GM19324 (cell line): ENCODE data around the gene INTS3.
"Not testable (repeated sequence)": the region's sequence is repeated elsewhere in the genome, so short reads cannot be mapped to it uniquely, and the experiment has no call there.

Experiments used
- ATAC-seq: cut with Tn5 transposase; IDR thresholded peaks from one replicate; pipeline ENCODE4 v1.9.1; 2021; ENCODE audit warnings: mild to moderate bottlenecking, moderate library complexity; ENCODE audit not compliant: unreplicated experiment, low FRiP score

Gene INTS3

DNA sequence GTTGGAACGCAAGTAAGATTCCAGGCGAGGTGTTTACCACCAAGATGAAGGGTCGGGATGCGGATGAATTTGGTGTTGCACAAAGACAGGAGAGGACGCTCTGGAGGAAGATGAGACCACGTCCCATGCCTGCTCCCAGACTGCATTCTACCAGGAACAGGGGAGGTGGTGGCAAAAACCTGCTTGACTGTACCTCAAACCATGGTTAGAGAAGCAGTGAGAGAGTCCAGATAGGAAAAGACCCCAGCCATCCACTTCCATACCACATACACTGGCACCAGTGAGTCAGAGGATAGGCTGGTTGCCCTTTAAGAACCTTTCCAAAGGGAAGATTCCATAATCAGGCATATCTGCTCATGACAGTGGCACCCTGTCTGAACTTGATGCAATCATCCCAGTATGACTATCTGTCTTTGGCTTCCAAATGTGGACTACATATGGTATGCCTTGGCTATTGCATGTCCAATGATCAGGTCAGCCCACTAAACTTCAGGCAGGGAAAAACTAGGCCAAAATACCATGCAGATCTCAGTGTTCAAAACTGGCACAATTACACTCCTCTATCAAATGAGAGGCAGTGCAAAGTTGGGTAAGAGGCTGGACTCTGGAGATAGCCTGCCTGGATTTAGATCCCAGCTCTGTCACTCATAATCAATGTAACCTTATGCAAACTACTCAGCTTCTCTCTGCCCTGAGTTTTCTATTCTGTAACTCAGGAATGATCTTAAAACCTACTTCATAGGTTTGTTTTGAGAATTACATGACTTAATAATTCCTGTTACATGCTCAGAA, 28.7 kb upstream of the INTS3 start:
- ATAC-seq: no peak

DNA sequence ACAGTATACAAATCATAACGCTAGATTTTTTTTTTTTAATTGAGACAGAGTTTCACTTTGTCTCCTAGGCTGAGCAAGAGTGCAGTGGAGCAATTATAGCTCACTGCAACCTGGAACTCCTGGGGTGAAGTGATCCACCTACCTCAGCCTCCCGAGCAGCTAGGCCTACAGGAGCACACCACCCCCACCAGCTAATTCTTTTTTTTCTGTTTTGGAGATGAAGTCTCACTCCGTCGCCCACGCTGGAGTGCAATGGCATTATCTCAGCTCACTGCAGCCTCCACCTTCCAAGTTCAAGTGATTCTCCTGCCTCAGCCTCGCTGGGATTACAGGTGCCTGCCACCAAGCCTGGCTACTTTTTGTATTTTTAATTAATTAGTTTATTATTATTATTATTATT, 28.1 kb upstream of the INTS3 start:
- ATAC-seq: no peak

GRCh38 chr1:153705484-153705883, 22.4 kb upstream of the INTS3 start:
- no peak for ATAC-seq

DNA sequence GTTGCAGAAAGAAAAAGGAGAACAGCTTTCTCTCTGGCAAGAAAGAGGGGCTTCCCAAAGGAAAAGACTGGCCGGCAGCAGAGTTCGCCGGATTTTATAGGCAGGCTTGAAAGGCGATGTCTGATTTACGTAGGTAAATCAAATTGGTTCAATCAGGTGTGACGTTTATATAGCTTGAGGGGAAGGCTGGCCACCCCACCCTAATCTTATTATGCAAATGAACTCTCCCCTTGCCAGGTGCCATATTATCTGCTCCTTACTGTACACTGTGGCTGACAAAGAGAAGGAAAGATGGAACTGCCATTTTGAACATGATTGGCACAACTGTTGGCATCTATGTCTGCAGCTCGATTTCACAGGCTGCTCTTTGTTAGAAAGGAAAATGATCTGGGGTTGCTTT, 16.8 kb upstream of the INTS3 start:
- no peak for ATAC-seq

DNA sequence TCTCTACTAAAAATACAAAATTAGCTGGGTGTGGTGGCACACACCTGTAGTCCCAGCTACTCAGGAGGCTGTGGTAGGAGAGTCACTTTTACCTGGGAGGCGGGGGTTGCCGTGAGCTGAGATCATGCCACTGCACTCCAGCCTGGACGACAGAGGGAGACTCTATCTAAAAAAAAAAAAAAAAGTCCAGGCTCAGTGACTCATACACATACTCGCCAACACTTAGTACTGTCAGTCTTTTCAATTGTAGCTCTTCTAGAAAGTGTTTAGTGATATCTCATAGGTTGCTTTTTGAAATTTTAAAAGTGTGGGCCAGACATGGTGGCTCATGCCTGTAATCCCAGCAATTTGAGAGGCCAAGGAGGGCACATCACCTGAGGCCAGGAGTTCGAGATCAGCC, 11.6 kb upstream of the INTS3 start:
- ATAC-seq: not testable (repeated sequence)

GRCh38 chr1:153717330-153717729, 10.5 kb upstream of the INTS3 start:
- no peak for ATAC-seq

DNA sequence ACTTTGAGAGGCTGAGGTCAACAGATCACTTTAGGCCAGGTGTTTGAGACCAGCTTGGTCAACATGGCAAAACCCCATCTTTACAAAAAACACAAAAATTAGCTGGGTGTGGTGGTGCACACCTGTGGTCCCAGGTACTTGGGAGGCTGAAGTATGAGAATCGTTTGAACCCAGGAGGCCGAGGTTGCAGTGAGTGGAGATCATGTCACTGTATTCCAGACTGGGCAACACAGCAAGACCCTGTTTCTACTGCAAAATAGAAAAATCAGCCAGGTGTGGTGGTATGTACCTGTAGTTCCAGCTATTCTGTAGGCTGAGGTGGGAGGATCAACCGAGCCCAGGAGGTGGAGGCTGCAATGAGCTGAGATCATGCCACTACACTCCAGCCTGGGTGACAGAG, 4.2 kb upstream of the INTS3 start:
- ATAC-seq: no peak

- not testable (repeated sequence) for ATAC-seq
These were observed 3.2 kb upstream of the INTS3 start for GRCh38 chr1:153724634-153725033.

DNA sequence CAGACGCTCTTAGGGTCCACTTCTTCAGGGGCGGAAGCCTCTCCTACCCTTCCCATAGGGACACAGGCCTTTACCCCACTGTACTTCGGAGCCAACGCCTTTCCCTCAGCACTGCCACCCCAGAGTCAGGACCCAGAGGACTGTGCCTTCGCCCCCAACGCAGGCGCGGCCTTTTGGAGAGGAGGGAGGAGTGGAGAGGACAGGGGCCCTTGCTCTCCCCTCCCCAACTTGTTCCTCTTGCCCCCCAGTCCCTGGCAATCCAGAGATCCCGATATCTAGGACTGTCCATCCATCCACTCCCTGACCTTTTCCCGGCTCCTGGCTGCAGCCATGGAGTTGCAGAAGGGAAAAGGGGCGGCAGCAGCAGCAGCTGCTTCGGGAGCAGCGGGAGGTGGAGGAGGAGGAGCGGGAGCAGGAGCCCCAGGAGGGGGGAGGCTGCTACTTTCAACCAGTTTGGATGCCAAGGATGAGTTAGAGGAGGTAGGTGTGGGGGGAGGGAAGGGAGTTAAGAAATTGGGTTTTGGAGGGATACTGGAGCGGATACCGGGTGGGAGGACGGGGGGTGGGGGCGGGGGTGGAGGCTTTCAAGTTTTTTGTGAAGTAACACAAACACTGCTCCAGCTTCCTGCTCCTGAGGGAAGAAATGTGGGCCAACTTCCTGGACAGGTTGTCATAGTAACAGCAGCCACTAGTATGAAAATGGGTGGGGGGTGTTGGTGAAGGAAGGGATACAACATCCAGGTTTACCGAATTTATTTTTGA, 636 bp downstream of the INTS3 start:
- ATAC-seq: no peak

GRCh38 chr1:153730468-153730988, 2.7 kb downstream of the INTS3 start:
- no peak for ATAC-seq

DNA sequence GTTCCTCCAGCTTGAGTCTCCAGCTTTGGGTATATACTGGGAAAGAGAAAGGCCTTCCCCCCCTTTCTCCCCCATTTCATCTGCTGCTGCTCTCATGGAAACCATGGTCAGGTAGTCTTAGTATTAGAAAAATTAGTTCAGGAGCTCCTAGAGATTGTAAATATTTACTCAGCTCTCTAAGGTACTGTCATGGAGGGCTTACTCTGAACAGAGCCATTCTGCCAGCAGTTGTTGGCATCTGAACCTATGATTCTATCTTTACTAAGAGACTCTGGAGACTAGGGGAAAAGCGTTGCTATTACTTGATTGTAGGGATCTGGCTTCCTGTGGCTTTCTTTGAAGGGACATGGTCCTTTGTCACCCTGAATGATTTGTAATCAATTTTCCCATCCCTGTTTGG, 6.1 kb downstream of the INTS3 start:
- ATAC-seq: no peak

DNA sequence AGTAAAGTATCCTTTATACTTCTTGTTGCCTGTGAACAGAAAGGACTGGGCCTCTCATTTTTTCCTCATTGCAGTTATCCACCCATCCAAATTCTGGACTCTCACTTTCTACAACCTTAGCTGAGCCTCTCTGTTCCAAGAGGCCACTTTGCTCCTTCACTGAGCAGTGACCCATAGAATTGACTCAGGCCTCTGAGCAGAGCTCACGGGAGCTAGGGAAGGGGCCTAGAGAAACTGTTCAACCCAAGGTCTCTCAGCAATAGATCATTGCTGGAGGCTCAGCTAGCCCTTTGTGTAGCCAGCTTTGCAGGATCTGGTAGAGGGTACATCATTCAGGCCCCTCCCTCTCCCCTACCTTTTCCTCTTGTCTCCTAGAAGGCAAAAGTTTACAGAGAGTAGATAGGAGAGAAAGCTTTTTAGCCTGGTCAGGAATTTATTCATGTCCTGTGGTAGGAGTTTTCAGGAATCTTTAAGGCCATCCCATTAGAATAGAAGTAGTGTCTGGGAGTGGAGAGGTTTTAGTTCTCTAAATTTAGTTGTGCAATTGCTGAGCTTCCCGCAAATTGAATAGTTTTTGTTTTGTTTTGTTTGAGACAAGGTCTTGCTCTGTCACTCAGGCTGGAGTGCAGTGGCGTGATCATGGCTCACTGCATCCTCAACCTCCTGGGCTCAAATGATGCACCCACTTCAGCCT, 6.7 kb downstream of the INTS3 start:
- ATAC-seq: no peak

DNA sequence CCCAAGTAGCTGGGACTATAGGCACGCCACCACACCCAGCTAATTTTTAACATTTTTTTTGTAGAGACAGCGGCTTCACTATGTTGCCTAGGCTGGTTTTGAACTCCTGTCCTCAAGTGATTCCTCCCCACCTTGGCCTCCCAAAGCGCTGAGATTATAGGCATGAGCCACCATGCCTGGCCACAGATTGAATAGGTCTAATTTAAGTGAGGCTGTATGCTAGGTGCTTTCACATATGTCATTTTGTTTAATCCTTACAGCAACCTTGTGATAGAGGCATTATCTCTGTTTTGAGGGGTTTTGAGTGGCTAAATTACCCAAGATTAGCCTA, 7.2 kb downstream of the INTS3 start:
- ATAC-seq: no peak

DNA sequence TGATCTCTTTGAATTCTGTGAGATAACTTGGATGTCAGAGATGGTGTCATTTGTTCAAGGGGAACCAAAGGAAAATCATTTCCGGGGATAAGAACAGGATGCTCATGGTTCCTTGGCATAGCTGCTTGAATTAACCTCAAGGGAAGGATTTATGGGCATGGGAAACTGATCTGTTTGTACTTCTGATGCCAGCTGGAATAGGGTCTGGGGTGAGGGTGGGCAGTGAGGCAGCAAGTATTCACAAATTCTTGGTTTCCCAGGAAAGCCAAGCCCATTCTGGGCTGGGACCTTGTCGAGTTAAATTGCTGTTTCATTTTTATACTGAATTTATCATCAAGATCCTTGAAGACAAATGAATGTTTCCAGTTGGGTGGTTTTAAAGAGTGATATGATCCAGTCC, 14.1 kb downstream of the INTS3 start:
- no peak for ATAC-seq

GRCh38 chr1:153742411-153743142, 14.7 kb downstream of the INTS3 start:
- peak; percentile 51 for ATAC-seq

DNA sequence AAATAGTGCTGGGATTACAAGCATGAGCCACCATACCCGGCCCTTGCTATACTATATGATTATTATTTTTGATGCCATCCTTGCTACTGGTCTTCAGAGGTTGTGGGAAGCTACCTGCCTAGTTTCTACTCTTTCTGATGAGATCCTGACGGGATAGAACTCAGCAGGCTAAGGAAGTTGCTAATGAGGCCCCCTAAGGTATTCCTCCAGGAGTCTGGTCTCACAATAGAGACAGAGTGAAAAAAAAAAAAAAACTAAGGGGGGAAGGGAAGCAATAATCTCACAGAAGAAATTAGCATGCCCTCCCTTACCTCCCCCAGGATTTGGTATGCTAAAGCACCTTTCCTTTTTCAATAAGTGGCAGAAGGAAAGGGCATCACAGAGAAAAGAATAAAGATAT, 17.6 kb downstream of the INTS3 start:
- no peak for ATAC-seq

- no peak for ATAC-seq
These were observed 18.3 kb downstream of the INTS3 start for GRCh38 chr1:153746174-153746573.

DNA sequence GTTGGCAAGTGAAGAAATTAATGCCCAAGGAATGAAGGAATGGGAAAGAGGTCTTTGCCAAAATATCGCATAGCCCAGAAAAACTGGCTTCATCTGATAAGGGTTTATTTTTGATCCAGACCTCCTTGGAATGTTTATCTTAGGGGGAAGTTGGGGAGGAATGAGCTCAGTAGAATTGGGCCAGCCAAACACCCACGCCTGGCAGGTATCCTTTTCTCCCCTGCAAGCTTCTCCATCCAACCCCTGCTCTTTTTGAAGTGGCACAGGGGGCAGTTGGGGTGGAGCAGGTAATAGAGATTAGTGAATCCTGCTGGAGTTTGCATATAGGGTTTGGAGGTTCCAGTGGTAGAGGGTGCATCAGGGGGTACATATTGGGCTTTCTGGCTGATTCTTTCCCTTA, 21.1 kb downstream of the INTS3 start:
- no peak for ATAC-seq

- ATAC-seq: peak; percentile 71
These were observed 21.7 kb downstream of the INTS3 start for GRCh38 chr1:153749408-153750005.
